ENCODE measurements around the gene DDX59. TPM values are rescaled to one million over a fixed set of nuclear protein-coding genes. Genes with fewer than 3 reads are reported as not detected.

DDX59 gene
- total RNA-seq, 2 donors from 2014 or later: 22.1 to 23.9 TPM

DNA sequence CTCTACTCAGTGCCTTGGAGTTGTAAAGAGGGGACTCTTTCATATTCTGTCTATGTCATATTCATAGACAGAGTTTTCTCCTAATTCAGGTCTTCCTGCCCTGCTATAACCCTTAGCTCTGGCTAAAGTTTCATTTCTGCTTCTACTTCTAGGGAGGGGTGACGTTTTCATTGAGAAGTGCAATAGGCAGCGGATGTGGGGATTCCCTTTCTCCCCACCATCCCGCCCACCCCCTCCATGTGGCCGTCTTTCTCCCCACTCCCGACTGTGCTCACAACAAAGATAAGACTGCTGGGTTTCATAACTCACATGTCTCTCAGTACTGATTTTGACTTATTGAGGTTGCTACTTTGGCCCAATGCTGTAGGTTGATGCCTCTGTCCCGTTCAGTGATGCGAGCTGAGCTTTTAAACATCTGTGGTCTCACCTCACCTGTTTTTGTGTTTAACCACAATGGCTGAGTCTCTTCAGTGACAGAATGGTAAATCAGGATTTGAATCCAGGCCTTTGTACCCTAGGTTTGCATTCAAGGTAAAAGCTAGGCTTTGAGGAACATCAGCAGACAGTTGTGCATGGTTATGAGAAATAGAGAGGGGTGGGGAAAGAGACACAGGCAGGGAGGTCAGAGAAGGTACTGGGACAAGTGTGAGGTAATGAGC, 41.4 kb downstream of the DDX59 start:
- H3K27me3 Mint-ChIP-seq (ENCODE audit: insufficient read depth): no peaks in the 10 kb centered on the region
- 90 to 91% methylated on average over 5 to 7 of the region's 7 CpGs for WGBS, 2 experiments (ENCODE audit: insufficient coverage in 1 of 2, insufficient read length in 1 of 2)

DNA sequence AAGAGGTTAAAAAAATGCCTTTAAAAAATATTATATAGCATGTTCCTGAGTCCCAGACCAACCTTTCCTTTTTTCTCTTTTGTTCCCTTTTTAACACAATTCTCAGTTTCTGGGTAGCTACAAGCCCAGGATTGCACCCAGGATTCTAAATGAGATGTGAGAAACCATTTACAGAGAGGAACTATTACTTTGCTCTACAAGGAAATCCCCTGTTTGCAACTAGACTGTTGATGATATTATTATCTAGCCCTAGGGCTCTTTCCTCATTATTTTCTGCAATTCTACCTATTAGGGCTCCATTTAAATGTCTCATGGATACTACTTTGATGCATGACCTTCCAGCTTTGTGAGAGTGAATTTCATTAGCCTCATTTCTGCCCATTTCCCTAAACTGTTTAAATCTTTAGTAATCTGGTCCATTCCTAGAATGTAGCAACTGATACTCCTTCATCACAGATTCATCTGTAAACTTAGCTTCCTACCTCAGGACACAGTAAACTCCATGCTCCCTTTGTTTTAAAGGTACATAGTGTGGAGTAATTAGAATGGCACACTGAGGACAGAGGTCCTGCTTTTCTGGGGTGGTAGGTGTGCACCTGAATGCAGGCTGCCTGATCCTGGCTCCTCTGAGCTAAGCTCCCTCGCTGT, 42.0 kb downstream of the DDX59 start:
- Histone ChIP-seq H3K9me3 (ENCODE audit: control insufficient read depth, low read length) (no peaks in the 10 kb centered on the region), H3K9ac (ENCODE audit: extremely low read depth, low read length, poor library complexity, severe bottlenecking) (no peak overlapping the region), H3K27me3 (ENCODE audit: control insufficient read depth, insufficient read depth, low read length, poor library complexity, severe bottlenecking) (no peaks in the 10 kb centered on the region), H3K27ac (ENCODE audit: low read depth, low read length) (no peak overlapping the region), H3K36me3 (ENCODE audit: control insufficient read depth, insufficient read depth, low read length) (no peaks in the 10 kb centered on the region), H3K4me1 (ENCODE audit: control insufficient read depth, insufficient read depth, low read length) (no peaks in the 10 kb centered on the region), H3K4me3 (ENCODE audit: low read length) (no peak overlapping the region)
- H3K9me3 Mint-ChIP-seq: no peaks in the 10 kb centered on the region
- no peak overlapping the region for H3K4me3 Mint-ChIP-seq
- H3K27me3 Mint-ChIP-seq (ENCODE audit: insufficient read depth): no peaks in the 10 kb centered on the region
- no peaks in the 10 kb centered on the region for H3K36me3 Mint-ChIP-seq (ENCODE audit: low read depth)
- no peaks in the 10 kb centered on the region for H3K4me1 Mint-ChIP-seq
- no peak for DNase-seq
- H3K27ac Mint-ChIP-seq: no peak overlapping the region
- TF ChIP-seq, protein P1, sequence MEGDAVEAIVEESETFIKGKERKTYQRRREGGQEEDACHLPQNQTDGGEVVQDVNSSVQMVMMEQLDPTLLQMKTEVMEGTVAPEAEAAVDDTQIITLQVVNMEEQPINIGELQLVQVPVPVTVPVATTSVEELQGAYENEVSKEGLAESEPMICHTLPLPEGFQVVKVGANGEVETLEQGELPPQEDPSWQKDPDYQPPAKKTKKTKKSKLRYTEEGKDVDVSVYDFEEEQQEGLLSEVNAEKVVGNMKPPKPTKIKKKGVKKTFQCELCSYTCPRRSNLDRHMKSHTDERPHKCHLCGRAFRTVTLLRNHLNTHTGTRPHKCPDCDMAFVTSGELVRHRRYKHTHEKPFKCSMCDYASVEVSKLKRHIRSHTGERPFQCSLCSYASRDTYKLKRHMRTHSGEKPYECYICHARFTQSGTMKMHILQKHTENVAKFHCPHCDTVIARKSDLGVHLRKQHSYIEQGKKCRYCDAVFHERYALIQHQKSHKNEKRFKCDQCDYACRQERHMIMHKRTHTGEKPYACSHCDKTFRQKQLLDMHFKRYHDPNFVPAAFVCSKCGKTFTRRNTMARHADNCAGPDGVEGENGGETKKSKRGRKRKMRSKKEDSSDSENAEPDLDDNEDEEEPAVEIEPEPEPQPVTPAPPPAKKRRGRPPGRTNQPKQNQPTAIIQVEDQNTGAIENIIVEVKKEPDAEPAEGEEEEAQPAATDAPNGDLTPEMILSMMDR (conservative IDR thresholded peaks at IDR 0.05): no peak
- WGBS, 2 experiments (ENCODE audit: insufficient coverage in 1 of 2, insufficient read length in 1 of 2): 92% methylated on average over 1 of the region's 1 CpG; no CpG with 5 or more reads in 1 of the 2 experiments

More for the DNA sequence above, 41.4 kb downstream of the DDX59 start:
- Histone ChIP-seq H3K27ac (ENCODE audit: low read depth, low read length) (no peak overlapping the region), H3K9me3 (ENCODE audit: control insufficient read depth, low read length) (no peaks in the 10 kb centered on the region), H3K36me3 (ENCODE audit: control insufficient read depth, insufficient read depth, low read length) (no peaks in the 10 kb centered on the region), H3K9ac (ENCODE audit: extremely low read depth, low read length, poor library complexity, severe bottlenecking) (no peak overlapping the region), H3K4me1 (ENCODE audit: control insufficient read depth, insufficient read depth, low read length) (no peaks in the 10 kb centered on the region), H3K27me3 (ENCODE audit: control insufficient read depth, insufficient read depth, low read length, poor library complexity, severe bottlenecking) (no peaks in the 10 kb centered on the region), H3K4me3 (ENCODE audit: low read length) (no peak overlapping the region)
- Mint-ChIP-seq H3K36me3 (ENCODE audit: low read depth) (no peaks in the 10 kb centered on the region), H3K4me1 (no peaks in the 10 kb centered on the region), H3K4me3 (no peak overlapping the region), H3K9me3 (no peaks in the 10 kb centered on the region), H3K27ac (no peak overlapping the region)
- no peak for DNase-seq
- TF ChIP-seq, protein P1 (conservative IDR thresholded peaks at IDR 0.05): no peak

DNA sequence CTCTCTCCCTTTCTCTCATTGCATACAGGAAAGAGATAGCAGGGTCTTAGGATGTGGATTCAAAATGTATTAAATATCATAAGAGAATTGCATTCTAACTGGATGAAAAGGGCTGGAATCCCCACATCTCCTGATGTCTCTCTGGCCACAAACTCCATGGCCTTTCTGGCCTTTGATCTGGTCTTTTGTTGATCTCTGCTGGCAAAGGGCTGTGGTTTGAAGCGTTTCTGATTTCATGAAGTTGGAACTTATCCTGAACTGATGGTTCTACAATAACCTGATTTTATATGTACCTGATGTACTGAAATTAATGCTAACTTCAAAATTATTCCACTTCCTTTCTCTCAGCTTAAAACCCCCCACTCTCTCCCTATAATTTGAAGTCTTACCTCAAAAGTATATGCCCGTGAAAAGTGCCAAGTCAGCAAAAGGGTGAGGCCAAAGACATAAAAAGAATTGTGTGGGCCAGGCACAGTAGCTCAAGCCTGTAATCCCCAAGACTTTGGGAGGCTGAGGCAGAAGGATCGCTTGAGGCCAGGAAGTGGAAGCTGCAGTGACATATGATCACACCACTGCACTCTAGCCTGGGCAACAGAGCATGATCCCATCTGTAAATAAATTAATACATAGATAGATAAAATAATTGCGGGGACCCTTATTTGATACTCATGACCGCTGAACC, 42.7 kb downstream of the DDX59 start:
- Histone ChIP-seq H3K27me3 (ENCODE audit: control insufficient read depth, insufficient read depth, low read length, poor library complexity, severe bottlenecking) (no peaks in the 10 kb centered on the region), H3K36me3 (ENCODE audit: control insufficient read depth, insufficient read depth, low read length) (no peaks in the 10 kb centered on the region), H3K9me3 (ENCODE audit: control insufficient read depth, low read length) (no peaks in the 10 kb centered on the region), H3K9ac (ENCODE audit: extremely low read depth, low read length, poor library complexity, severe bottlenecking) (no peak overlapping the region), H3K4me1 (ENCODE audit: control insufficient read depth, insufficient read depth, low read length) (no peaks in the 10 kb centered on the region), H3K27ac (ENCODE audit: low read depth, low read length) (no peak overlapping the region), H3K4me3 (ENCODE audit: low read length) (no peak overlapping the region)
- Mint-ChIP-seq H3K36me3 (ENCODE audit: low read depth) (no peaks in the 10 kb centered on the region), H3K4me3 (no peak overlapping the region), H3K27me3 (ENCODE audit: insufficient read depth) (no peaks in the 10 kb centered on the region), H3K4me1 (no peaks in the 10 kb centered on the region), H3K9me3 (no peaks in the 10 kb centered on the region), H3K27ac (no peak overlapping the region)
- no peak for DNase-seq
- TF ChIP-seq, protein P1 (conservative IDR thresholded peaks at IDR 0.05): no peak
- 85 to 93% methylated on average over 2 to 5 of the region's 5 CpGs for WGBS, 2 experiments (ENCODE audit: insufficient coverage in 1 of 2, insufficient read length in 1 of 2)
